Prostate gland (tissue), 2 donors: ENCODE measurements around the gene INPP4B. TPM values are rescaled to one million over a fixed set of nuclear protein-coding genes. Genes with fewer than 3 reads are reported as not detected.

ENCODE experiments used
- DNase-seq: peaks from one replicate; pipeline ENCODE4 v3.0.0-alpha.2; 2019; ENCODE audit warnings: low spot score
- H3K27ac ChIP-seq, 2 donors: fragments of 200-600 bp; sonication (generic); 2 replicates each; pipeline ENCODE4 v1.5.1; 2017 to 2019
- H3K27me3 ChIP-seq: fragments of 200-600 bp; sonication (generic); replicated peaks from 2 replicates; pipeline ENCODE4 v1.5.1; 2019; ENCODE audit not compliant: insufficient read depth
- H3K36me3 ChIP-seq, 2 donors: fragments of 200-600 bp; sonication (generic); 1 replicate in 1 of 2; 2 replicates in 1 of 2; pipeline versions ENCODE4 v1.5.1 to v1.8.1; 2017 to 2019
- H3K4me1 ChIP-seq: fragments of 200-600 bp; sonication (generic); replicated peaks from 2 replicates; pipeline ENCODE4 v1.5.1; 2019
- H3K4me3 ChIP-seq, 2 donors: fragments of 200-600 bp; sonication (generic); 2 replicates each; pipeline ENCODE4 v1.5.1; 2017 to 2019
- H3K9me3 ChIP-seq: fragments of 200-600 bp; sonication (generic); 2 replicates; pipeline ENCODE4 v1.5.1; 2017
- POLR2A ChIP-seq: fragments of 450-650 bp; IDR thresholded peaks from one replicate; pipeline ENCODE4 v1.6.1; 2016; ENCODE audit warnings: antibody characterized with exemption, mild to moderate bottlenecking
- POLR2AphosphoS5 ChIP-seq: sonication (generic); formaldehyde crosslinking; IDR thresholded peaks from one replicate; pipeline ENCODE4 v1.6.1; 2017; ENCODE audit warnings: antibody characterized with exemption
- WGBS: methylation state at CpG from one replicate; pipeline ENCODE4 v1.1.5; 2018; 5-methylcytosine and 5-hydroxymethylcytosine counted together
- intact Hi-C: fragments of 100-400 bp; cut with DNase I; formaldehyde crosslinking; loops from one replicate; pipeline ENCODE4 v1.14.2; 2022
- total RNA-seq, 2 donors: library from RNA; depleted of rRNA; stranded (reverse); fragments of >200 nt; gene quantifications; one replicate each; pipeline ENCODE4 v1.1.0, GENCODE V29; 2016
- TF ChIP-seq, protein P1 (sequence below), 4 experiments: fragments of 200-600 bp in 2 of 4; fragments of 450-650 bp in 2 of 4; sonication (generic) in 2 of 4; IDR thresholded peaks; 1 replicate in 3 of 4; 2 replicates in 1 of 4; pipeline ENCODE4 v1.5.1; 2016 to 2019; ENCODE audit warnings: antibody characterized with exemption in 4 of 4, mild to moderate bottlenecking in 2 of 4, moderate library complexity in 2 of 4

INPP4B gene
- total RNA-seq, 2 donors from 2014 or later = 22.3 to 49.7 TPM

DNA sequence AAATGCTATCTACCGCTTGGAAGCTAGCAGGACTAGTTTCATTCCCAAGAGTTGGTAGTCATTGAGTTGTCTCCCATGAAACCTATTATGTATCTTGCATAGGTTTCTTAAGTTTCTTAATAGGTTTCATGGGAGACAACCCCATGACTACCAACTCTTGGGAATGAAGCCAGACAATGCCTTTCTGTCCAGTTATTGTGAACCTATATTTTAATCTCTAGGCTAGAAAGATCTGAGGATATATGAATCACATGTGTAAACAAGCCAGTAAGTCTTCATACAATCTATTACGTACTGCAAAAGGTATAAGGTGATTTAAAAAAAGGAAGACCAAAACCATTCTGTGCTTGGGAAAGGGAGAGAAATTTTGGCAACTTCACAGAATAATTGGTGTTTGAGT lies 162.6 kb downstream of the INPP4B start:
- TF ChIP-seq POLR2AphosphoS5 = no peak
- no peak for TF ChIP-seq POLR2A
- TF ChIP-seq, protein P1, sequence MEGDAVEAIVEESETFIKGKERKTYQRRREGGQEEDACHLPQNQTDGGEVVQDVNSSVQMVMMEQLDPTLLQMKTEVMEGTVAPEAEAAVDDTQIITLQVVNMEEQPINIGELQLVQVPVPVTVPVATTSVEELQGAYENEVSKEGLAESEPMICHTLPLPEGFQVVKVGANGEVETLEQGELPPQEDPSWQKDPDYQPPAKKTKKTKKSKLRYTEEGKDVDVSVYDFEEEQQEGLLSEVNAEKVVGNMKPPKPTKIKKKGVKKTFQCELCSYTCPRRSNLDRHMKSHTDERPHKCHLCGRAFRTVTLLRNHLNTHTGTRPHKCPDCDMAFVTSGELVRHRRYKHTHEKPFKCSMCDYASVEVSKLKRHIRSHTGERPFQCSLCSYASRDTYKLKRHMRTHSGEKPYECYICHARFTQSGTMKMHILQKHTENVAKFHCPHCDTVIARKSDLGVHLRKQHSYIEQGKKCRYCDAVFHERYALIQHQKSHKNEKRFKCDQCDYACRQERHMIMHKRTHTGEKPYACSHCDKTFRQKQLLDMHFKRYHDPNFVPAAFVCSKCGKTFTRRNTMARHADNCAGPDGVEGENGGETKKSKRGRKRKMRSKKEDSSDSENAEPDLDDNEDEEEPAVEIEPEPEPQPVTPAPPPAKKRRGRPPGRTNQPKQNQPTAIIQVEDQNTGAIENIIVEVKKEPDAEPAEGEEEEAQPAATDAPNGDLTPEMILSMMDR (IDR thresholded peaks at IDR 0.05) = no peak
- no peak for DNase-seq
- no peak overlapping the region for H3K27ac ChIP-seq
- H3K27me3 ChIP-seq = no peaks in the 10 kb centered on the region
- no peaks in the 10 kb centered on the region for H3K36me3 ChIP-seq
- H3K4me1 ChIP-seq = no peaks in the 10 kb centered on the region
- no peak overlapping the region for H3K4me3 ChIP-seq
- WGBS = 89% methylated on average over 2 of the region's 2 CpGs
- intact Hi-C loops = no loop called here
- H3K9me3 ChIP-seq = no peaks in the 10 kb centered on the region

DNA sequence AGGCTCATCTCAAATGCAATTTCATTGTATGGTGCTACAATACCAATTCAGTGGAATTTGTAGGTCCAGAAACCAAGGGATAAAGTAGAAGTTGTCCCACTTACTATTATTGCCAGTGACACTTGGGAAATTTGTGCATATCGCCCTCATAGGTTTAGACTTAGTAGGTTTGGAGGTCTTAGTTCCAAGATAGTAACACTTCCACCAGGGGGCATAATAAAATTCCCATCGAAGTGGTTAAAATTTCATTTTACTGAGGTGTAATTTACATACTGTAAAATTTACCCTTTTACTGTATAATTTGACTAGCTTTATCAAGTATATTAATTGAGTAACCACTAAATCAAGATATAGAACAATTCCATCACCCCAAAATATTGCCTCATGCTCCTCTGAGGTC lies 174.6 kb downstream of the INPP4B start:
- intact Hi-C loops = no loop called here

DNA sequence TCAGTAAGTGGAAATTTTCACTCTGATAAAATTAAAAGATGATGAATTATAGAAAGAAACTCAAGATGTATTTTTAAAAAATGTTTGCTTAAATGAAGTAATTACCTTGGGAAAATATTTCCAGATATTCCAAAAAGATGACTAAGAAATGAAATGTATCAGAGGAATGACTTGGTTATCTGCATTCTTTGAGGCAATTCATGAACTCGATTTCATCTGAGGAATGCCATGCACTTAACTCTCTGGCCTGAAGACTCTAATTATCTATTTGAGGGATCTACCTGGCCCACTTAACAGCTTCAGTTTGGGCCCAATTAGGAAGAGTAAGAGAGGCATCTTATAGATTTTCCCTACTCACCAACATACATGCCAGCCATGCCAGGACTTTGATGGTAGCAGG lies 182.3 kb downstream of the INPP4B start:
- H3K4me1 ChIP-seq = no peaks in the 10 kb centered on the region
- no peak overlapping the region for H3K4me3 ChIP-seq
- H3K27ac ChIP-seq = no peak overlapping the region
- no peaks in the 10 kb centered on the region for H3K9me3 ChIP-seq
- WGBS = 91% methylated on average over 1 of the region's 1 CpG
- intact Hi-C loops = no loop called here
- DNase-seq = no peak
- H3K36me3 ChIP-seq = no peaks in the 10 kb centered on the region
- H3K27me3 ChIP-seq = no peaks in the 10 kb centered on the region
- TF ChIP-seq POLR2AphosphoS5 (no peak), POLR2A (no peak)
- TF ChIP-seq, protein P1 (IDR thresholded peaks at IDR 0.05) = no peak

More for the DNA sequence above, 174.6 kb downstream of the INPP4B start:
- no peaks in the 10 kb centered on the region for H3K36me3 ChIP-seq
- WGBS = 91% methylated on average over 2 of the region's 2 CpGs
- no peak overlapping the region for H3K27ac ChIP-seq
- no peak overlapping the region for H3K4me3 ChIP-seq
- no peaks in the 10 kb centered on the region for H3K9me3 ChIP-seq
- H3K4me1 ChIP-seq = no peaks in the 10 kb centered on the region
- DNase-seq = no peak
- TF ChIP-seq, protein P1 (IDR thresholded peaks at IDR 0.05) = no peak
- TF ChIP-seq POLR2AphosphoS5 = no peak
- no peak for TF ChIP-seq POLR2A
- no peaks in the 10 kb centered on the region for H3K27me3 ChIP-seq

DNA sequence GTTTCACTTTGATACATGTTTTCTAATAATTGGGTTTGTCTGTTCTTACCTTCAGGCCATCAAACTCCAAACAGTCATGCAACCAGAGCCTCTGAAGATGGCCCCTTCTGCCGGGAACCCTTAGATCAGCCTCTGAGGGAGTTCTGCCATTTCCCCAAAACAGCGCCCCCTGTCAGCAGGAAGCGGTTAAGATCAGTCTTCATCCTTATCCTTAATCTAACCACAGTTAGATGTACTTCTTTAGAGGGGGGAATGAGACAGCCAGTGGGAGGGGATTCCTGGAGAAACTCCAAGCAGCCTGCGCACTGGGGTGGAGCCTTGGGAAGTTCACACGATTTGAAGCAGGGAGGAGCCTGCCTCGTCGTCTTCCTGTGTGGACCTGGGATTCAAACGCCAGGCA lies 185.4 kb downstream of the INPP4B start:
- intact Hi-C loops = no loop called here
- no peak overlapping the region for H3K4me3 ChIP-seq
- WGBS = 84% methylated on average over 8 of the region's 8 CpGs
- no peaks in the 10 kb centered on the region for H3K36me3 ChIP-seq
- no peaks in the 10 kb centered on the region for H3K4me1 ChIP-seq
- H3K27me3 ChIP-seq = no peaks in the 10 kb centered on the region
- DNase-seq = no peak
- no peak overlapping the region for H3K27ac ChIP-seq
- TF ChIP-seq, protein P1 (IDR thresholded peaks at IDR 0.05) = no peak
- TF ChIP-seq POLR2AphosphoS5 = no peak
- TF ChIP-seq POLR2A = no peak
- no peaks in the 10 kb centered on the region for H3K9me3 ChIP-seq

DNA sequence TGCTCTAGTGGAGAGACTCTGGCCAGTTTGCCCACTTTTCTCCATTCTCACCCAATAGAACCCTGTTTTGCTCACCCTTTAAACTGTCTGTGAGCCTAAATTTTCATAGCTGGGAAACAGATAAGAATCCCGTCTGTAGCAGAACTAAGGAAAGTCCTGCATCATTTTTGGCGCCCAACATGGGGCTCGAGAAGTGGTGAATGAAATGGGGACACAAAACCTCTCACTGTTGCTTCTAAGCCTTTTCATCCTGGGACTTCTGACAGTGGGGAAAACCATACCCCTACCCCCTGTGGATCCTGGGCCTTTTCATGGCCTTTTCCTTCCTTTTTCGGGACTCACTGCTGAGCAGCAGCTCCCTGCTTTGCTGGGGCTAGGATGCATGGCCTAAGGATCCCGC lies 189.9 kb downstream of the INPP4B start:
- 97% methylated on average over 5 of the region's 5 CpGs for WGBS
- Histone ChIP-seq H3K27me3 (no peaks in the 10 kb centered on the region), H3K36me3 (no peaks in the 10 kb centered on the region), H3K4me1 (no peaks in the 10 kb centered on the region), H3K9me3 (no peaks in the 10 kb centered on the region), H3K4me3 (no peak overlapping the region), H3K27ac (no peak overlapping the region)
- TF ChIP-seq POLR2A (no peak), POLR2AphosphoS5 (no peak)
- TF ChIP-seq, protein P1 (IDR thresholded peaks at IDR 0.05) = no peak
- no peak for DNase-seq
- intact Hi-C loops = no loop called here
